BJ (cell line): ENCODE results near the gene ZNF385D. TPM values are rescaled to one million over a fixed set of nuclear protein-coding genes. Genes with fewer than 3 reads are reported as not detected.

Experiments used
- CTCF ChIA-PET: fragments of 350-600 bp; formaldehyde crosslinking; extraction: SDS; loops from one replicate; lab custom pipeline; 2021; ENCODE audit warnings: antibody characterized with exemption, inconsistent platforms; lab: Yijun Ruan, JAX
- POLR2A ChIA-PET: fragments of 300-600 bp; sonication (Branson Sonifier 250); formaldehyde crosslinking; extraction: SDS; loops from one replicate; lab custom pipeline; 2021; ENCODE audit warnings: antibody characterized with exemption; lab: Charles Lee
- DNase-seq: peaks from one replicate; pipeline ENCODE4 v3.0.0-alpha.2; 2011; ENCODE audit warnings: low read depth
- H3K27me3 ChIP-seq: 2 replicates; pipeline ENCODE4 v1.6.0; 2011; ENCODE audit warnings: low read length; ENCODE audit not compliant: control insufficient read depth, insufficient read depth
- H3K36me3 ChIP-seq: 2 replicates; pipeline ENCODE4 v1.5.1; 2011; ENCODE audit warnings: low read length; ENCODE audit not compliant: control insufficient read depth, insufficient read depth
- H3K4me3 ChIP-seq: 2 replicates; pipeline ENCODE4 v1.5.1; 2011; ENCODE audit warnings: low read depth, mild to moderate bottlenecking, control low read depth, low read length
- polyA plus RNA-seq: library from polyadenylated mRNA; depleted of rRNA; stranded (reverse); fragments of >200 nt; gene quantifications from 2 replicates; pipeline ENCODE4 v1.2.3, GENCODE V29; 2011
- TF ChIP-seq, protein P1 (sequence below): IDR thresholded peaks from 2 replicates; pipeline ENCODE4 v1.5.1; 2011; ENCODE audit warnings: low read depth, mild to moderate bottlenecking, control low read depth, inconsistent platforms, low read length, moderate library complexity; ENCODE audit not compliant: insufficient read depth

The ZNF385D gene
- polyA plus RNA-seq, 1 experiment = 2.2 TPM

DNA sequence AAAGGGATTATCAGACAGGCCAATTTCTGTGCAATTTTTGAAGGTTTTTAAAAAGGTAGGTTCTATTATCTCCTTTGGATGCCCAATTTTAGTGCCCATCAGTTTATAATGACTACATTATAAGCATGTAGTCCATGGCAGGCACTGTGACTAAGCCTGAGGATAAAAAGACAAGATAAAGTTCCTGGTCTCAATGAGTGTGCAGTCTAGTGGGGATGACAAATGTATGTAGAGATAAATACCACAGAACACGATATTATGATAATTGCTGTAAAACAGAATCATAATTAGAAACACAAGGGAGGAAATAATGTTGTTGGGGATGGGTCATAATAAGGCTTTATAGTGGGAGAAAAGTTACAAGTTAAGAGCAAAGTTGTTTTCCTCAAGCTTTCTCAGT, 163.1 kb downstream of the ZNF385D start:
- no peaks in the 10 kb centered on the region for H3K27me3 ChIP-seq
- ChIA-PET CTCF (no interaction called here), POLR2A (no interaction called here)
- TF ChIP-seq, protein P1, sequence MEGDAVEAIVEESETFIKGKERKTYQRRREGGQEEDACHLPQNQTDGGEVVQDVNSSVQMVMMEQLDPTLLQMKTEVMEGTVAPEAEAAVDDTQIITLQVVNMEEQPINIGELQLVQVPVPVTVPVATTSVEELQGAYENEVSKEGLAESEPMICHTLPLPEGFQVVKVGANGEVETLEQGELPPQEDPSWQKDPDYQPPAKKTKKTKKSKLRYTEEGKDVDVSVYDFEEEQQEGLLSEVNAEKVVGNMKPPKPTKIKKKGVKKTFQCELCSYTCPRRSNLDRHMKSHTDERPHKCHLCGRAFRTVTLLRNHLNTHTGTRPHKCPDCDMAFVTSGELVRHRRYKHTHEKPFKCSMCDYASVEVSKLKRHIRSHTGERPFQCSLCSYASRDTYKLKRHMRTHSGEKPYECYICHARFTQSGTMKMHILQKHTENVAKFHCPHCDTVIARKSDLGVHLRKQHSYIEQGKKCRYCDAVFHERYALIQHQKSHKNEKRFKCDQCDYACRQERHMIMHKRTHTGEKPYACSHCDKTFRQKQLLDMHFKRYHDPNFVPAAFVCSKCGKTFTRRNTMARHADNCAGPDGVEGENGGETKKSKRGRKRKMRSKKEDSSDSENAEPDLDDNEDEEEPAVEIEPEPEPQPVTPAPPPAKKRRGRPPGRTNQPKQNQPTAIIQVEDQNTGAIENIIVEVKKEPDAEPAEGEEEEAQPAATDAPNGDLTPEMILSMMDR = no peak
- H3K36me3 ChIP-seq = no peaks in the 10 kb centered on the region
- H3K4me3 ChIP-seq = no peak overlapping the region
- no peak for DNase-seq

DNA sequence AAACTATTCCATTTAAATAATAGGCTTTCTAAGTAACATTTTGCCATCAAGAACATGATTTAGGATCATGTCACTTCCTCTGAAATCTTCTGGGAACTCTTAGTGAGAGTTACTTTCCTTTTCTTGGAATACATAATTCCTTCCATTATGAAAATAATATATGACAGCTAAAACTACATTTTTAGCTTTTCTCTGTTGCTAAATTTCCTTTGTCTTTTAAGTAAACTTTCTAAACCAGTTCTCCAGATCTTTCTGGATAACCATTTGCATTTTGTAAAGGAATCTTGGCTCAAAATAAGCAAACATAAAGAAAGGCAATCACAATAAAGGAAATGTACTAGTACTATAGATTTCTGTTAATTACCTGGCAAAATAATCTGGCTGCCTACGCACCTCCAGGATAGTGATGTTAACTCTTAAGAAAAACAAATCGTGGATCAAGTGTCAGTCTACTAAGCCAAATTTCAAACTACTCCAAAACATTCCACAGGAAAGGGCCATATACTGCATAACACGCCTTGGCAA, 165.7 kb downstream of the ZNF385D start:
- no peak for DNase-seq
- no peaks in the 10 kb centered on the region for H3K36me3 ChIP-seq
- TF ChIP-seq, protein P1 = no peak
- H3K27me3 ChIP-seq = no peaks in the 10 kb centered on the region
- ChIA-PET CTCF (no interaction called here), POLR2A (no interaction called here)
- H3K4me3 ChIP-seq = no peak overlapping the region

DNA sequence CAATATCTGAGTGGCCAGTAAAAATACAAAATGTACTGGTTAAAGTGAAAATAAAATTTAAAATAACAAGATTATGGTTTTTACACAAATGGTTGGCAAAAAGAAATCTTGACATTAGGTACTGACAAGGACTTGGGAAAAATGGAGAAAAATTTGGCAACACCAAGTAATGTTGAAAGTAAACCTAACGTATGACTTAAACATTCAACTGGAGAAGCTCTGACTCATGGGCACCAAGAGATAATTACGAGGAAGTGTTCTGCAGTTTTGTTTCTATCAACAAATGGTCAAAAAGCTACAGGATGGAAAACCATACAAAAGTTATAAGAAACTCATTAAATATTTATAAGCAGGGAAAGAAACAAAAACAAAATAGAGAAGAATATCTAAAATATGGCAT, 177.7 kb downstream of the ZNF385D start:
- no peaks in the 10 kb centered on the region for H3K36me3 ChIP-seq
- CTCF ChIA-PET = no interaction called here

DNA sequence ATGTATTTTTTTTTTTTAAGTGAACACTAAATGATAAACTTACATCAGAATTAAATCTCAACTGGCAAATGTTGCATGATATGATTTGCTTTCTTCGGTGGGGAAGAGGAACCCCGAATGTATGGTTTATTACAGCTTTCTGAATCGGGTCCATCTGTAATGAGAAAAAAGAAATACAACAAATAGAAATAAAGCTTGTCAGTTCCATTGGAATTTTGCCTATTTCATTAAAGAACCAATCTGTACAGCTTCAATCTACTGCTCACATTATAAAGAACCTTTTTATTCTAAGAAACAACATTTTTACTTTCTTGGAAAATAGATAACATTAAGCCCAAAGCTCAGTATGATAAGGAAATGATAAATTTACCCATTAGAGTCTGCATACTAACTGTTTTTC, 186.5 kb downstream of the ZNF385D start:
- ChIA-PET CTCF (interaction anchor here (0.7 to 0.8 kb wide), 2 partner anchors 11 to 25 kb away, joined by 3 to 4 read pairs; no protein-coding TSS in a partner anchor), POLR2A (no interaction called here)
- H3K4me3 ChIP-seq = no peak overlapping the region
- DNase-seq = no peak
- no peaks in the 10 kb centered on the region for H3K36me3 ChIP-seq
- TF ChIP-seq, protein P1 = no peak
- H3K27me3 ChIP-seq = no peaks in the 10 kb centered on the region

More for the DNA sequence above, 177.7 kb downstream of the ZNF385D start:
- no peak for DNase-seq
- no peaks in the 10 kb centered on the region for H3K27me3 ChIP-seq
- TF ChIP-seq, protein P1 = no peak
- POLR2A ChIA-PET = no interaction called here
- H3K4me3 ChIP-seq = no peak overlapping the region

DNA sequence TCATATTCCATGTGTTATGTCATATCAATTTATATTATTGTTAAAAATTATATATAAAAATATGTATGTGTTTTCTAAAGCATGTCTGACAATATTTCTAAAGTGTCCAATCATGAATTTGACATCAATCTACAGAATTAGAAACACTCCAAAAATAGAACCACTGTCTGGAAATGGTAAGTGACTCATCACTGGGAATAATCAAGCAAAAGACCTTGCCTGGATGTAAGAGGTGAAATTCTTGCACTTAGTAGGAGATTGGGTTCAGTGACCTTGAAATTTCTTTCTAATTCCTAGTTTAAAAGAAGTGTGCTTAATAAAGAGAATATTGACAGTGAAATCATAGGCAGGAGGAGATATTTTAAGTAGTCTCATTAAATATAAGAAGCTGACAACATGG, 188.8 kb downstream of the ZNF385D start:
- Histone ChIP-seq H3K27me3 (no peaks in the 10 kb centered on the region), H3K4me3 (no peak overlapping the region), H3K36me3 (no peaks in the 10 kb centered on the region)
- no peak for DNase-seq
- POLR2A ChIA-PET = no interaction called here
- TF ChIP-seq, protein P1 = no peak
- CTCF ChIA-PET = no interaction called here
